ENCODE results near the gene OGFOD2. TPM values are rescaled to one million over a fixed set of nuclear protein-coding genes. Genes with fewer than 3 reads are reported as not detected.
"Not testable (repeated sequence)": the region's sequence is repeated elsewhere in the genome, so short reads cannot be mapped to it uniquely, and the experiment has no call there.

OGFOD2 gene
- total and polyA plus RNA-seq, 2 donors: 12.1 to 20.6 TPM

DNA sequence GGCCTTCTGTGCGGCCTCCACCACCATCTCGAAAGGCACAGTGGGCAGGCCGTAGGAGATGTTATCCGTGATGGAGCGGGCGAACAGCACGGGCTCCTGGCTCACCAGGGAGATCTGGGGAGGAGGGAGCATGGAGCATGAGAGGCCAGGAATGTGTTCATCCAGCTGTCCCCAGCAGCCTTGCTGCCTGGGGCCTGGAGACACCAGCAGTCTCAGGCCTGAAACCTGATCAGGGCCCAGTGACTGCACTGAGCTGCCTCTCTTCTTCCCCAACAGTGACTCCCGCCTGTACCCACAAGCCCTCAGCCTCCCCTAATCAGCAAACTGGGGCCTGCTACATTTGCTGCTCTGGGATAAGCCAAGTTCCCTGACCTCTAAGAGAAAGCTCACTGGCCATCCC, 39.7 kb upstream of the OGFOD2 start:
- 98% methylated on average over 8 of the region's 8 CpGs for WGBS
- DNase-seq (ENCODE audit: low read depth in 6 of 9, low spot score in 9 of 9): no peak
- Histone ChIP-seq H3K27me3 (ENCODE audit: control insufficient read depth in 2 of 2, insufficient read depth in 1 of 2, low read length in 1 of 2) (no peaks in the 10 kb centered on the region), H3K4me1 (ENCODE audit: control insufficient read depth in 2 of 2, insufficient read depth in 2 of 2, low read length in 2 of 2) (no peaks in the 10 kb centered on the region), H3K4me3 (ENCODE audit: low read length in 2 of 2) (no peak overlapping the region), H3K27ac (ENCODE audit: low read depth in 1 of 2, low read length in 1 of 2) (no peak overlapping the region), H3K9me3 (ENCODE audit: control insufficient read depth in 2 of 2, insufficient read depth in 1 of 2, low read length in 1 of 2) (peaks cover 0 to 5% of the 10 kb centered on the region in 2 donors), H3K36me3 (ENCODE audit: control insufficient read depth in 2 of 2, insufficient read depth in 2 of 2, low read length in 1 of 2) (no peaks in the 10 kb centered on the region)

DNA sequence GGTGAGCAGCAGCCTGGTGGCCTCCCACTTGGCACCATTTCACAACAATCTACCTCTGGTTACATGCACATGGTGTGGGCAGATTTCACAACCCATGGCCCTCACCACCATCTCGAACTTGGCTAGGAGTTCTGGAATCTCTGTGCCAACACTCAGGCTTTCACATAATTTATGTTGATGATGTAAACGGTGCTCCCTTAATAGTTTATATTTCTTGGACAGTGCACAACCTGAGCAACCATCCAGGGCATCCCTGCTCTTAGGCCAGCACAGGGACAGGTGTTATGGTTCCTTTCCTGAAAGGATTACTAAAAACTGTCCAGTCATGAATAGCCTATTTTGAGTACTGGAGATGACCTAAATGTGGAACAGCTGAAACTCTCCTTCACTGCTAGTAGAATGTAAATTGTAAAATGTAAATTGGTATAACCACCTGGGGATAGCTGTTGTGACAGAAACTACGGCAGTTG, 37.4 kb upstream of the OGFOD2 start:
- 96% methylated on average over 3 of the region's 3 CpGs for WGBS
- H3K27me3 ChIP-seq (ENCODE audit: control insufficient read depth in 2 of 2, insufficient read depth in 1 of 2, low read length in 1 of 2): no peaks in the 10 kb centered on the region
- no peaks in the 10 kb centered on the region for H3K36me3 ChIP-seq (ENCODE audit: control insufficient read depth in 2 of 2, insufficient read depth in 2 of 2, low read length in 1 of 2)
- H3K27ac ChIP-seq (ENCODE audit: low read depth in 1 of 2, low read length in 1 of 2): no peak overlapping the region
- peaks cover 0 to 5% of the 10 kb centered on the region in 2 donors for H3K9me3 ChIP-seq (ENCODE audit: control insufficient read depth in 2 of 2, insufficient read depth in 1 of 2, low read length in 1 of 2)
- H3K4me3 ChIP-seq (ENCODE audit: low read length in 2 of 2): no peak overlapping the region
- H3K4me1 ChIP-seq (ENCODE audit: control insufficient read depth in 2 of 2, insufficient read depth in 2 of 2, low read length in 2 of 2): no peaks in the 10 kb centered on the region
- no peak for DNase-seq (ENCODE audit: low read depth in 6 of 9, low spot score in 9 of 9)

DNA sequence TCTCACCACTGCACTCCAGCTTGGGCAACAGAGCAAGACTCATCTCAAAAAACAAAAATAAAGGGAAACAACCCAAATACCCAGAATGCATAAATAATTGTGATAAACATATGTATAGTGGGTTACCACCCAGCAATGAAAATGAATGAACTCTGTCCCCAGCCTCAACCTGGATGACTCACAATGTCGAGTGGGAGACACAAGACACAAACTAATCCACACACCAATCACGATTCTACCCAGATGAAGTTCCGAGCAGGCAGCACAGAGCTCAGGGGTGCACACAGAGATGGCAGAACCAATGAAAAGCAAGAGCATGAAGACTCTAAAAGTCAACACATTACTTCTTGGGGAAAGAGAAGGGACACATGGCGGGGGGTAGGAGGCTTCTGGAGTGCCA, 35.9 kb upstream of the OGFOD2 start:
- DNase-seq (ENCODE audit: low read depth in 6 of 9, low spot score in 9 of 9): no peak
- Histone ChIP-seq H3K27ac (ENCODE audit: low read depth in 1 of 2, low read length in 1 of 2) (no peak overlapping the region), H3K4me3 (ENCODE audit: low read length in 2 of 2) (no peak overlapping the region), H3K36me3 (ENCODE audit: control insufficient read depth in 2 of 2, insufficient read depth in 2 of 2, low read length in 1 of 2) (no peaks in the 10 kb centered on the region), H3K4me1 (ENCODE audit: control insufficient read depth in 2 of 2, insufficient read depth in 2 of 2, low read length in 2 of 2) (no peaks in the 10 kb centered on the region), H3K9me3 (ENCODE audit: control insufficient read depth in 2 of 2, insufficient read depth in 1 of 2, low read length in 1 of 2) (peaks cover 0 to 5% of the 10 kb centered on the region in 2 donors), H3K27me3 (ENCODE audit: control insufficient read depth in 2 of 2, insufficient read depth in 1 of 2, low read length in 1 of 2) (no peaks in the 10 kb centered on the region)
- 99% methylated on average over 4 of the region's 4 CpGs for WGBS

DNA sequence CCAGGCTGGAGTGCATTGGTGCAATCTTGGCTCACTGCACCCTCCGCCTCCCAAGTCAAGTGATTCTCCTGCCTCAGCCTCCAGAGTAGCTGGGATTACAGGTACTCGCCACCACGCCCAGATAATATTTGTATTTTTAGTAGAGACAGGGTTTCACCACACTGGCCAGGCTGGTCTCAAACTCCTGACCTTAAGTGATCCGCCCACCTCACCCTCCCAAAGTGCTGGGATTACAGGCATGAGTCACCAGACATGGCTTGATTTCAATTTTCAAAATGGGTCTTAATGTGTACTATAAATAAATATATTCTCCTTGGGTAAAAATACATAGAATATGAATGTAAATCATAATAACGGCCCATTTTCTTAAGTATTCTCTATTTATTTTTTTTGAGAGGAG, 33.7 kb upstream of the OGFOD2 start:
- not testable (repeated sequence) for H3K4me3 ChIP-seq (ENCODE audit: low read length in 2 of 2); H3K4me1 ChIP-seq (ENCODE audit: control insufficient read depth in 2 of 2, insufficient read depth in 2 of 2, low read length in 2 of 2); H3K36me3 ChIP-seq (ENCODE audit: control insufficient read depth in 2 of 2, insufficient read depth in 2 of 2, low read length in 1 of 2); H3K27me3 ChIP-seq (ENCODE audit: control insufficient read depth in 2 of 2, insufficient read depth in 1 of 2, low read length in 1 of 2); H3K9me3 ChIP-seq (ENCODE audit: control insufficient read depth in 2 of 2, insufficient read depth in 1 of 2, low read length in 1 of 2); H3K27ac ChIP-seq (ENCODE audit: low read depth in 1 of 2, low read length in 1 of 2); DNase-seq (ENCODE audit: low read depth in 6 of 9, low spot score in 9 of 9)
- WGBS: 99% methylated on average over 5 of the region's 5 CpGs

DNA sequence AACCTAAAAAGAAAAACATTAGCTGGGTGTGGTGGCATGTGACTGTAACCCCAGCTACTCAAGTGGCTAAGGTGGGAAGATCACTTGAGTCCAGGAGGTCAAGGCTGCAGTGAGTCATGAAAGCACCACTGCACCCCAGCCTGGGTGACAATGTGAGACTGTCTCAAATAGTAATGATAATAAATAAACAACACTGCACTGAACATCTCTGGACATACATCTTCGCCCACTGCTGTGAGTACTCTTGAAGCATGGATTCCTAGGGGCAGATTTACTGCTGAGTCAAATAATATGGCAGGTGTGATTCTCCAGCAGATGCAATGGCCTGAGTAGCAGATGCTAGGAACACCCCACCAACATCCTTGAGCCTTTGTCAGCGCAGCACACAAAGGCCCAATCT, 32.4 kb upstream of the OGFOD2 start:
- H3K9me3 ChIP-seq (ENCODE audit: control insufficient read depth in 2 of 2, insufficient read depth in 1 of 2, low read length in 1 of 2): no peaks in the 10 kb centered on the region
- H3K4me3 ChIP-seq (ENCODE audit: low read length in 2 of 2): no peak overlapping the region
- H3K4me1 ChIP-seq (ENCODE audit: control insufficient read depth in 2 of 2, insufficient read depth in 2 of 2, low read length in 2 of 2): peaks cover 0 to 15% of the 10 kb centered on the region in 2 donors
- no peaks in the 10 kb centered on the region for H3K36me3 ChIP-seq (ENCODE audit: control insufficient read depth in 2 of 2, insufficient read depth in 2 of 2, low read length in 1 of 2)
- H3K27me3 ChIP-seq (ENCODE audit: control insufficient read depth in 2 of 2, insufficient read depth in 1 of 2, low read length in 1 of 2): no peaks in the 10 kb centered on the region
- H3K27ac ChIP-seq (ENCODE audit: low read depth in 1 of 2, low read length in 1 of 2): no peak overlapping the region
- DNase-seq (ENCODE audit: low read depth in 6 of 9, low spot score in 9 of 9): no peak
- WGBS: 98% methylated on average over 2 of the region's 2 CpGs

DNA sequence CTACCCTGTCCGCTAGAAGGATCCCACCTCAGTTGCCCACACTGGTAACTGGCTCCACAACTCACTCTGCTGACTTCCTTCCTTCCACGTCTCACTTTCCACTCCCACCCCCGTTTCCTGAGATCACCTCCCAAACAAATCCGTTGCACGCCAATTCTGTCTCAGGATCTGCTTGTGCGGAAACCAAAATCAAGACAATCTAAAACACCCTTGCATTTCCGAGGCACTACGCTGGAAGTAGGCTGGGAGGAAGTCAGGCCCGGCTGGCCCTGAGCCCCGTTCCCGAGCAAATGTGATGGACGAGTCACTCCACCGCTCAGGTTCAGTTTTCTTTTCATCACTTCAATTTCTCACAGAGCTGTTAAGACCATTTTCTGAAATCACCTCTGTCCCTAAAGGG, 31.8 kb upstream of the OGFOD2 start:
- Histone ChIP-seq H3K27me3 (ENCODE audit: control insufficient read depth in 2 of 2, insufficient read depth in 1 of 2, low read length in 1 of 2) (no peaks in the 10 kb centered on the region), H3K4me3 (ENCODE audit: low read length in 2 of 2) (no peak overlapping the region), H3K27ac (ENCODE audit: low read depth in 1 of 2, low read length in 1 of 2) (no peak overlapping the region), H3K36me3 (ENCODE audit: control insufficient read depth in 2 of 2, insufficient read depth in 2 of 2, low read length in 1 of 2) (no peaks in the 10 kb centered on the region), H3K9me3 (ENCODE audit: control insufficient read depth in 2 of 2, insufficient read depth in 1 of 2, low read length in 1 of 2) (no peaks in the 10 kb centered on the region), H3K4me1 (ENCODE audit: control insufficient read depth in 2 of 2, insufficient read depth in 2 of 2, low read length in 2 of 2) (peaks cover 0 to 16% of the 10 kb centered on the region in 2 donors)
- no peak for DNase-seq (ENCODE audit: low read depth in 6 of 9, low spot score in 9 of 9)
- 77% methylated on average over 13 of the region's 13 CpGs for WGBS

DNA sequence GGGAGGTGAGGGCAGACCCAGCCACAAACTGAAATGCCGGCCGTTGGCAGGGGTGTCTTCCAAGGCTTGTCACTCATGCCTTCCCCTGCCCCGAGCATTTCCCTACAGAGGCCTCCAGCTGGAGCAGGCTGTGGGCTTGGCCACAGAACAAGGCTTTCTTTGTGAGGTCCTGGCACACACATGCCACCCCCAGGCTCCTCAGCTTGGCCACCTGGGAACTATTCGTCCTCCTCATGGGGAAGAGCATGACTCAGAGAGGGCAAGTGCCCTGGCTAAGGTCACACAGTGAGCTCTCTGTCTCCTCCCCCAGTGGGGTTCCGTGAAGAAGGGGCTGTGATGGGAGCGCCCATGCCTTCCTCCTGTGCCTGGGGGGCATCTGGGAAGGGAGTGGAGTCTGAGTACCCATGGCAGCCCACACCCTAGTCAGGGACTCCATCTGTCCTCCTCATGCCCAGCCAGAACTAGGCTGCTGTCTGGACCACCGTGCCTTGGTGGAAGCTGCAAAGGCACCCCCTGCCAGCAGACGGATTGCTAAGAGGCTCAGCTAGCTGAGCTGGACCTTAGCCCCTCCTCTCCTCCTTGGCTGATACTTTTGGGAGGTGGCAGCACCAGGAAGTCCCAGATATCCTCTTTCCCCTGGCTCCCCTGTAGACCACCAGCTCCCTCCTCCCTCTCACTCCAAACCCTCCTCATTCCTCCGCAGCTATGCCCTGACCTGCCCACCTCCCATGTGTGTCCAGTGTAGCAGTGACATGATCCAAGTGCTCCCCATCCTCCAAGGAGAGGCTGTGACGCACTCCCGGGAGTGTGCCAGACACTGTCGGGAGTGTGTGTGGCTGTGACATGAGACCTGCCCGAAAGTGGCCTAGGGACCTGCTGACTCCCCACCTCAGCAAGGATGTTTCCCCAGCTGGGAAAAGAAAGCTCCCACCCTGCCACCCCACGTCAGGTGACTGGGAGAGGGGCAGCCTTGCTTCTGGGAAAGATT, 30.1 kb upstream of the OGFOD2 start:
- Histone ChIP-seq H3K4me3 (ENCODE audit: low read length in 2 of 2) (no peak overlapping the region), H3K36me3 (ENCODE audit: control insufficient read depth in 2 of 2, insufficient read depth in 2 of 2, low read length in 1 of 2) (no peaks in the 10 kb centered on the region), H3K4me1 (ENCODE audit: control insufficient read depth in 2 of 2, insufficient read depth in 2 of 2, low read length in 2 of 2) (peaks cover 0 to 16% of the 10 kb centered on the region in 2 donors), H3K27ac (ENCODE audit: low read depth in 1 of 2, low read length in 1 of 2) (no peak overlapping the region), H3K27me3 (ENCODE audit: control insufficient read depth in 2 of 2, insufficient read depth in 1 of 2, low read length in 1 of 2) (no peaks in the 10 kb centered on the region), H3K9me3 (ENCODE audit: control insufficient read depth in 2 of 2, insufficient read depth in 1 of 2, low read length in 1 of 2) (no peaks in the 10 kb centered on the region)
- 92% methylated on average over 14 of the region's 14 CpGs for WGBS
- DNase-seq (ENCODE audit: low read depth in 6 of 9, low spot score in 9 of 9): no peak

DNA sequence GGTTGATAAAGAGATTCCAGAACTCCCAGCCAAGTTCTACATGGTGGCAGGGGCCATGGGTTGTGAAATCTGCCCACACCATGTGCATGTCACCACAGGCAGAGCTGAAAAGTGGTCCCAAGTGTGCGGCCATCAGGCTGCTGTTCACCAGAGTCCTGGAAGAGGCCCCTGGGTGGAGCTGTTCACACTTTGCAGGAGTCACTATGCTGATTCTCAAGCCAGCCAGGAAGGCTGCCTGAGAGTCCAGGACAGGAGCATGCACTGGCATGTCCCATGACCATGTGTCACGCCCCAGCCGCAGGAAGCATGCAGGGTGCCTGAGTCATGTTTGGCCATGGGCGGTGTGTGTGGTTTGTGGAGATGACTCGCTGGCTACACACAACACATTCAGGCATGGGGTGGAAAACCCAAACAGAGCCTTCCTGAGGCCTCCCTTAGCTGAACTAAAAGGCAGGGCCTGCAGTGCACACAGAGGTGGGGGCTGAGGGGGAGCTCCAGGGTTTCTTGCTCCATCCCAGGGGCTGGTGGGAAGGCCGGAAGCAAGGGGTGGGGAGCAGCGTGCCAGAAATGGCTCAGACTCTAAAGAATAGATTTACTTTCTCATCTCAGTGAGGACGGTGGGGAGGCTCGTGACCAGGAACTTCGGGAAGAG, 28.2 kb upstream of the OGFOD2 start:
- peak in 1 of 9 donors; percentile 39 for DNase-seq (ENCODE audit: low read depth in 6 of 9, low spot score in 9 of 9)
- Histone ChIP-seq H3K36me3 (ENCODE audit: control insufficient read depth in 2 of 2, insufficient read depth in 2 of 2, low read length in 1 of 2) (no peaks in the 10 kb centered on the region), H3K27ac (ENCODE audit: low read depth in 1 of 2, low read length in 1 of 2) (peak overlapping the region in 1 of 2 donors; percentile 20), H3K9me3 (ENCODE audit: control insufficient read depth in 2 of 2, insufficient read depth in 1 of 2, low read length in 1 of 2) (no peaks in the 10 kb centered on the region), H3K27me3 (ENCODE audit: control insufficient read depth in 2 of 2, insufficient read depth in 1 of 2, low read length in 1 of 2) (no peaks in the 10 kb centered on the region), H3K4me3 (ENCODE audit: low read length in 2 of 2) (no peak overlapping the region), H3K4me1 (ENCODE audit: control insufficient read depth in 2 of 2, insufficient read depth in 2 of 2, low read length in 2 of 2) (peaks cover 0 to 16% of the 10 kb centered on the region in 2 donors)
- WGBS: 57% methylated on average over 10 of the region's 10 CpGs

DNA sequence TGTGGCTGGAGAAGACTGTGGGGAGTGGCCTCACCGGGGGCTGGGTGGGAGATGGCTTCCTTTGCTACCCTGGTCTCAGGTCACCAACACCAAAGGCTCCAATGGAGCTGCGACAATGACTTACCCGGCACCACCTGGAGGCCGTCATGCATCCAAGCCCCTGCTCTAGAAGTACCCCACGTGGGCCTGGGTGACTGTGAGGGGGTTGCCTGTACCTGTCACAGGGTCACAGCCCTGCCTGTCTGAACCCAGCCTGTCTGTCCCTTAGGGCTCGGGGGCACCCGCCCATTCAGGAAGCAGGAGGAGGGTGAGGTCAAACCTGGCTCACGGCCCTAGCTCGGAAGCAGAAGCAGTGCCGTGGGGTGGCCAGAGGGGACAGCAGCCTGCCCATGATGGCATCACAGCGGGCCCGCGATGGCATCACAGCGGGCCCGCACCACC, 27.7 kb upstream of the OGFOD2 start:
- Histone ChIP-seq H3K27me3 (ENCODE audit: control insufficient read depth in 2 of 2, insufficient read depth in 1 of 2, low read length in 1 of 2) (no peaks in the 10 kb centered on the region), H3K27ac (ENCODE audit: low read depth in 1 of 2, low read length in 1 of 2) (peak overlapping the region in 1 of 2 donors; percentile 44), H3K4me3 (ENCODE audit: low read length in 2 of 2) (no peak overlapping the region), H3K4me1 (ENCODE audit: control insufficient read depth in 2 of 2, insufficient read depth in 2 of 2, low read length in 2 of 2) (peaks cover 0 to 16% of the 10 kb centered on the region in 2 donors), H3K9me3 (ENCODE audit: control insufficient read depth in 2 of 2, insufficient read depth in 1 of 2, low read length in 1 of 2) (no peaks in the 10 kb centered on the region), H3K36me3 (ENCODE audit: control insufficient read depth in 2 of 2, insufficient read depth in 2 of 2, low read length in 1 of 2) (no peaks in the 10 kb centered on the region)
- no peak for DNase-seq (ENCODE audit: low read depth in 6 of 9, low spot score in 9 of 9)
- whole genome bisulfite sequencing: 73% methylated on average over 15 of the region's 15 CpGs

All from thymus (tissue), 11 donors.